Activated CD8-positive, alpha-beta memory T cell treated with anti-CD3 and anti-CD28 coated beads, Interleukin-2, amount 50 U/mL, for 24 hours (primary cell): ENCODE measurements around the gene GRID2.

Experiments used
- DNase-seq: peaks from one replicate; pipeline ENCODE4 v3.0.0-alpha.2; 2020; ENCODE audit errors: extremely low read depth

GRID2 gene

DNA sequence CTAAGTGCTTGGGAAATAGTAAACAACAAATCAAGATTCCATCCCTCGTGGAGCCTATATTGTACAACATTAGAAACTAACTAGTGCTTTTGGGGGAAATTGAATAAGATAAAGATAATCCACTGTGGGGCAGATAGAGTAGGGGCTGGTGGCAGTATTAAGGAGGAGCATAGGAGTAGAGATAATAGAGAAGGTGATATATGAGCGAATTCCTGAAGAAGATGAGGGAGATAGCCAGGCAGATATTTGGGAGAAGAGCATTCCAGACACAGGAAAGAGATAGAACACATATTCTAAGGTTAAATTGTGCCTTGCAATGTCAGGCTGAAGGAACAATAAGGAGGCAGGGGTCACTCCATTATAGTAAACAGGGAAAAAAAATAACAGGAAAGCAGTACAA, 218.2 kb downstream of the GRID2 start:
- DNase-seq = no peak

DNA sequence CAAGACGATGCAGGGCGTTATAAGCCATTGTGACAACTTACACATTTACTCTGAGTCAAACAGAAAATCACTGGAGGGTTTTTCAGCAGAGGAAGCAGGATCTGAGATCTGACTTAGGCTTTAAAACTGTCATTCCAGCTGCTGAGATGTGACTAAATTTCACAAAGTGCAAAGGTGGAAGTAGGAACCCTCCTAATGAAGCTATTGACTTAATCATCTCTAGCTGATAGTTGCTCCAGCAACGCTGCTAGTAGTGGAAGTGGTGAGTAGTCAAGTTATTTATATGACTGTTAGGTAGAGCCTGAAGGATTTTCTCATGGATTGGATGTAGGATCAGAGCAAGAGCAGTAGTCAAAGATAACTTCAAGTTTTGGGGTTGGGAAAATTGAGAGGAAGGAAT, 218.6 kb downstream of the GRID2 start:
- no peak for DNase-seq

- DNase-seq = no peak
Measured at GRCh38 chr4:92524131-92524530, 220.4 kb downstream of the GRID2 start.

- no peak for DNase-seq
Measured at GRCh38 chr4:92528541-92528940, 224.8 kb downstream of the GRID2 start.

- no peak for DNase-seq
Measured at GRCh38 chr4:92529510-92529909, 225.7 kb downstream of the GRID2 start.

DNA sequence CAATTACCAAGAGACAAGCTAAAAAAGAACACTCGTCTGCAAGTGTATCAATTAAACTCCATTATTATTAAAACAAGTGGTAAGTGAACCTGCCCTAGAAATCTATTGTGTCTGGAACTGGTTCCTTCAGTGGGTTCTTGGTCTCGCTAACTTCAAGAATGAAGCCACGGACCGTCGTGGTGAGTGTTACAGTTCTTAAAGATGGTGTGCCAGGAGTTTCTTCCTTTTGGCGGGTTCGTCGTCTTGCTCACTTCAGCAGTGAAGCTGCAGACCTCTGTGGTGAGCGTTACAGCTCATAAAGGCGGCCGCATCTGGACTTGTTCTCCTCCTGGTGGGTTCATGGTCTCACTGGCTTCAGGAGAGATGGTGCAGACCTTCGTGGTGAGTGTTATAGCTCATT, 231.8 kb downstream of the GRID2 start:
- no peak for DNase-seq

DNA sequence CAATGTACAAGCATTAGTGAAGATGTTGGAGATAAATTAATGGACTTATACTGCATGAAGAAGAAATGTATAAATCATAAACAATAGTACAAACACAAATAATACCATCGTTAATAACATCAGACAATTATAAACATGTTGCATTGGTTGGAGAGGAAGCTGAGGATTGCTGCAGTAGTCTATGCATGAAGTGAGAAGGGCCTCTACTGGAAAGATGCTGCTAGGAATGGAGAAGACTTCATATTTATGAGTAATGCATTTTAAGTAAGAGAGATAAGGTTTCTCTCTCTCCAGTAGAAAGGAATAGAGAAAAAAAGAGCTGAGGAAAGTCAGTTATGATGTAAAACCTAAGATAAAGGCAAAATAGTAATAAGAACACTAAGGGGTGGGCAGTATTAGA, 247.8 kb downstream of the GRID2 start:
- DNase-seq = no peak

DNA sequence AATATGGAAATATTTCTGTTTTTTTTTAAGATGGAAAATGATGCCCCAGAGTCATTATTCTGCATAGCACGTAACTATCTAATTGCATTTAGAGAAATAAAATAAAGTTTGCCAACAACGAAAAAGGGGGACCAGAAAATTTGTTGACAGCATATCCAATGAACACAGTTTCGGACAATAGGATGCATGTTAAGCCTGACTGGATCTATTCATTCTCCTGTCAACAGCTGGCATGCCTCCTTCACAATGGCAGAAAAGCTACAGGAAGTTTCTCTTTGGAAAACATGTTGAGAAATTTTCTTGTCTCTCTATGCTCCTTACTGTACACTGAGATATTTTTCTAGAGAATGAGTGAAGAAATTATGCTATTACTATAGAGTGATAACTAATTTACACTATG, 262.5 kb downstream of the GRID2 start:
- no peak for DNase-seq

GRCh38 chr4:92580816-92581215, 277.1 kb downstream of the GRID2 start:
- DNase-seq = no peak

GRCh38 chr4:92599044-92599443, 295.3 kb downstream of the GRID2 start:
- no peak for DNase-seq

GRCh38 chr4:92600638-92601037, 296.9 kb downstream of the GRID2 start:
- DNase-seq = no peak

DNA sequence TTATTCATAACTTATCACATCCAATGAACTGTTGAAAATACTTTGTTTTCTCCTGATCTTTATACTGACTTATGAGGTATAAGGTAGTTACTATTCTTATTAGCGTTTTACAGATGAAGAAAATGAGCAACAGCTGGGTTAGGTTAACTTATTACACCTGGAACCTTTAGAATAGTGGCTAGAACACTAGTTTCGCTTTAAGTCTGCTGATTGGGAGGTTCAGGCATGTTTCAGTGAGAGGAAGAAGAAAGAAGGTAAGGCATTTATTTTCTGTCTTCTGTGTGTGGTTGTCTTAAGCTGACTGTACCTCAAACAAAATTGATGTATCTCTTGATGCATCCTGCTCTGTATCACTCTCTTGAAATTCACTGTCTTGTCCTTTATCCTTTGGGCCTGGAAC, 302.5 kb downstream of the GRID2 start:
- no peak for DNase-seq

DNA sequence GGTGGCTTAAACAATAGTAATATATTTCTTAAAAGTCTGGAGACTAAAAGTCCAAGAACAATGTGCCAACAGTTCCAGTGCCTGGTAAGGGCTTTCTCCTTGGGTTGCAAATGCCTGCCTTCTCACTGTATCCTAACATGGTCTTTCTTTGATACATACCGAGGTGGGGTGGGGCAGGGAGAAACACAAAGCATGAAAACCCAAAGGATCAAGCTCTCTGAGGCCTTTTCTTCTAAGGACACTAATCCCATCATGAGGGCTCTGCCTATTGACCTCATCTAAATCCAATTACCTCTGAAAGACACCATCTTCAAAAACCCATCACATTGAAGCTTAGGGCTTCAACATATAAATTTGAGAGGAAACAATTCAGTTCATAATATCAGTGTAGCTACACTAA, 311.3 kb downstream of the GRID2 start:
- no peak for DNase-seq

DNA sequence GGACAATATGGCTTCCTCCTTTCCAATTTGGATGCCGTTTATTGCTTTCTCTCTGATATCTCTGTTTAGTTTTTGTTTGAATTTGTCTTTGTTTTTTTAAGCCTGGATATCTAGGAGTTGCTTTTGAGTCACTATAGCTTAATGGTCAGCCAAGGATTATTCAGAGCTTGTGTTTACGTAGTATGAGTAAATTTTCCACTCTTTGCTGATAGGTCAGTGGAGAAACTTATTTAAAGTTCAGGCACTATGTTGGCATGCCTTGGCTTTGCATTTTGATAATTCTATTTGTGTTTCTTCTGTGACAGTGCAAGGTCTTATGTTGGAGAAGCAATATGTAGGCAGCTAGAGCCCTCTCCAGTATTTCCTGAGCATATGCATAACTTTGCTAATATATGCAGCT, 315.2 kb downstream of the GRID2 start:
- DNase-seq = no peak

- DNase-seq = no peak
Measured at GRCh38 chr4:92629302-92629701, 325.5 kb downstream of the GRID2 start.

DNA sequence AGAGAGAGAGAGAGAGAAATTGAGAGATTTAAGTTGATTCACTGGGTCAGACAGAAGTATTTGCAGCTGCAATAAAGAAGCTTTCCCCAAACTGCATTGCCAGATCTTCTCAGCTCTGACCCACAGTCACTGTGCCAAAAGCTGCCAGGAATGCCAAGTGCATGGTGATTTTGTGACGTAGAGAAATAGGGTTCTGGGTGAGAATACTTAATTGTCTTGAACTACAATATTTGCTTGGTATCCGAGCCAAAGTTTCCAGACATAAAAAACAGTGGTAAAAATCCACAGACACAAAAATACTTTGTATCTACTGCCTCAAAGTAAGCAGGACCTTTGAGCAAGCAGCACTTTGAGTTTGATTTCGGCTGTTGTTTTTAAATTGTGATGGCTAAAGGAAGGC, 331.1 kb downstream of the GRID2 start:
- DNase-seq = no peak

DNA sequence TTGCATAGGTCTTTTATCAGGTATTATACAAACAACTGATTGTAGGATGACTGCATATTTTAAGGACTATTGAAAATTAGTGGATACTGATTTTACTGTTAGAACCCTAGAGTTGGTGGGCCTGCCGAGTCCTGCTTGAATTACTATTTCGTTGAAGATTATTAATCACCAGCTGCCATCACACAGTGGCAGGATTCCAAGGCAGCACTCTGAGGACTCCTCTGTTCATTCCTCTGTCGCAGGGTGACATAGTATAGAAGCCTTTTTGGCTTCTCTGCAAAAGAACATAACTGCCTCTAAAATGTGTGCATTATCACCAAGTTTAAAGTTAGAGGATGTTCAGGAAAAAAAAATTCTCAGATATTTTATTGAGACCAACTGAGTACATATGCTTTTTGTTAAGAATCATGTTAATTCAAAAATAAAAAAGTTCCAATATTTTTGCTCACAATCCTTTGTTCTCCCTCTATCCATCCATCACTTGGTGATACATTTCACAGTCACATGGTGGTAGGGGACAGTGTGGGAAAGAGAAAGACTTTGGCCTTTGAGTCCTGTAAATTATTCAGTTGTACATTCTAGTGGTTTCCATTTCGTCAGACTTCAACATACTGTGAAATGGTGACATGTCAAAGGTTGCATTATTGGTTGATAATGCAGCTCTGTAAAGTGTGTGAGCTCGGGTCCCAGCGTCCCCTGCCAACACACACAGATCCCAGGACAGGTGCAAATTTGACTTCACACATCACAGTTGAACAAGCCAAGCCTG, 332.5 kb downstream of the GRID2 start:
- no peak for DNase-seq

DNA sequence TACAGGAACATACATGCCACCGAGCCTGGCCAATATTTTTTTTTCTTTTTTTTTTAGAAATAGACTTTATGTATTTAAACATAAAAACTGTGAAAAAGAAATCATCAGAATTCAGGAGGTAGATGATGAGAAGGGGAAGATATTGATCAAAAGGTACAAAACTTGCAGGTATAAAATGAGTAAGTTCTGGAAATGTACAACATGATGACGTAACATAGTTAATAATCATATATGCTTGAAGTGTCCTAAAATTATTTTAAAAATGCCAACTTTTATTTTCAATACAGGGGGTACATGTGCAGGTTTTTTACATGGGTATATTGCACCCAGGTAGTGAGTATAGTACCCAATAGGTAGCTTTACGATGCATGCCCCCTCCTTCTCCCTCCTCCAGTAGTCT, 337.6 kb downstream of the GRID2 start:
- DNase-seq = no peak

DNA sequence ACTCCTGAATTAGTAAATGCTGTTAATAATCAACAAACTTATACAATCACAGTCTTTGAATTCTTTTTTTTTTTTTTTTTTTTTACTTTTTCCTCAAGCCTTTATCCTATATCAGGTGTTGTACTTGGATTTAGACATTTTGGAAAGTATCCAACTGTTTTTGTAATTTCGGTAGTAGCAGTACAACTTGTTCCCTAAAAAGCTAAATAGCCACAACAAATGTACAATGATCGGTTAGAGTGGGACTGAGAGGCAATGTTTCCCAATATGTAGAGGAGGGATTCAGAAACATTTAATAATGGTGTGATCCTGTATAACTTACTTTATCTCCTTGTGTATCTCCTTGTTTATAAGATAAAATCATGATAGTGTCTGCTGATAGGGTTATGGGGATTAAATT, 343.1 kb downstream of the GRID2 start:
- no peak for DNase-seq

GRCh38 chr4:92651536-92651935, 347.8 kb downstream of the GRID2 start:
- no peak for DNase-seq

DNA sequence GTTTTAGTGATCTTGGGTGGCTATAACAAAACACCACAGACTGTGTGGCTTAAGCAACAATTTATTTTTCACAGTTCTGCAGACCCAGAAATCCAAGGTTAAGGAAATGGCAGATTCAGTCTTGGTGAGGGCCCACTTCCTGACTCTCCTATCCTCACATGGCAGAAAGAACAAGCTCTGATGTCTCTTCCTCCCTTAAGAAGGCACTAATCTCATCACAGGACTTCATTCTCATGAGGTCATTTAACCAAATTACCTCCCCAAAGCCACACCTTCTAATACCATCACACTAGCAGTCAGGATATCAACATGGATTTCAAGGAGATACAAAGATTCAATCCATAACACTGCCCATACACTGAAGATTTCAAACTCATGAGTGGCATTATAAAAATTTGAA, 350.3 kb downstream of the GRID2 start:
- no peak for DNase-seq

- DNase-seq = no peak
Measured at GRCh38 chr4:92657695-92658094, 353.9 kb downstream of the GRID2 start.

GRCh38 chr4:92658318-92658717, 354.6 kb downstream of the GRID2 start:
- DNase-seq = no peak

DNA sequence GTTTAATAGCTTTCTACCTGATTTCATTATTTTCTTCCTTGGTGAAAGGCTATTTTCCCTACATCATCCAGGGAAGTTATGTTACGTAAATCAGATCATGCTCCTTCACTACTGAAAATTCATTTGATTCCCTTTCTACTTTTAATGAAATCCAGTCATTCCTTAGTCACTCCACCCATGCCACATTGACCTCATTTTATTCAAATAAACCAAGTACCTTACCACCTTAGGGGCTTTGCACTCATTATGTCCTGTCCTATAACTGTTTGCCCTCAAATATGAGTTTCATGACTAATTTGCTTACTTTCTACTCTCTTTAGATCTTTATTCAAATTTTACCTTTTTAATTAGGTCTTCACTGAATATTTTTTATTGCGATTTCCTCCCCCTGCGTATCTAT, 374.0 kb downstream of the GRID2 start:
- no peak for DNase-seq
